Upper lobe of right lung (tissue), 1 donor: Measurements from ENCODE around the gene APP. TPM values are rescaled to one million over a fixed set of nuclear protein-coding genes. Genes with fewer than 3 reads are reported as not detected.

Source experiments
- ATAC-seq: fragments of 200-7000 bp; cut with Tn5 transposase; one replicate; pipeline ENCODE4 v1.9.1; 2020; ENCODE audit warnings: mild to moderate bottlenecking, moderate library complexity
- DNase-seq: peaks from one replicate; pipeline ENCODE4 v3.0.0-alpha.2; 2020
- H3K27ac ChIP-seq: fragments of 200-600 bp; one replicate; pipeline ENCODE4 v1.8.0; 2022
- H3K27me3 ChIP-seq: fragments of 200-600 bp; one replicate; pipeline ENCODE4 v1.8.0; 2022; ENCODE audit warnings: mild to moderate bottlenecking
- H3K36me3 ChIP-seq: fragments of 200-600 bp; one replicate; pipeline ENCODE4 v1.8.0; 2022
- H3K4me1 ChIP-seq: fragments of 200-600 bp; one replicate; pipeline ENCODE4 v1.8.0; 2022
- H3K4me3 ChIP-seq: fragments of 200-600 bp; one replicate; pipeline ENCODE4 v1.8.0; 2022; ENCODE audit warnings: mild to moderate bottlenecking
- H3K9me3 ChIP-seq: fragments of 200-600 bp; one replicate; pipeline ENCODE4 v1.8.0; 2022
- CTCF ChIP-seq: fragments of 200-600 bp; IDR thresholded peaks from one replicate; pipeline ENCODE4 v1.8.0; 2022; ENCODE audit warnings: antibody characterized with exemption
- intact Hi-C: fragments of 100-400 bp; cut with DNase I; formaldehyde crosslinking; loops from one replicate; pipeline ENCODE4 v1.11.0; 2022
- total RNA-seq: library from RNA; stranded (reverse); fragmentation: NEBNext Ultra II Directional; extraction: Animal tissue kit (Norgen Biotek cat#: 25700); gene quantifications from one replicate; pipeline ENCODE4 v1.2.1, GENCODE V29; 2021
- donor health status: DM: no; HTN: yes; CAD: no; lungs with severe emphysema.

The APP gene
- total RNA-seq, 1 donor from 2014 or later = 480 TPM

GRCh38 chr21:25944082-25944481 lies 226.5 kb downstream of the APP start:
- no peaks in the 10 kb centered on the region for H3K4me1 ChIP-seq
- H3K36me3 ChIP-seq = no peaks in the 10 kb centered on the region
- H3K9me3 ChIP-seq = no peaks in the 10 kb centered on the region
- no peak overlapping the region for H3K27ac ChIP-seq
- intact Hi-C loops = no loop called here
- H3K4me3 ChIP-seq = no peak overlapping the region
- no peak for ATAC-seq
- TF ChIP-seq CTCF = no peak
- H3K27me3 ChIP-seq = no peaks in the 10 kb centered on the region
- no peak for DNase-seq

DNA sequence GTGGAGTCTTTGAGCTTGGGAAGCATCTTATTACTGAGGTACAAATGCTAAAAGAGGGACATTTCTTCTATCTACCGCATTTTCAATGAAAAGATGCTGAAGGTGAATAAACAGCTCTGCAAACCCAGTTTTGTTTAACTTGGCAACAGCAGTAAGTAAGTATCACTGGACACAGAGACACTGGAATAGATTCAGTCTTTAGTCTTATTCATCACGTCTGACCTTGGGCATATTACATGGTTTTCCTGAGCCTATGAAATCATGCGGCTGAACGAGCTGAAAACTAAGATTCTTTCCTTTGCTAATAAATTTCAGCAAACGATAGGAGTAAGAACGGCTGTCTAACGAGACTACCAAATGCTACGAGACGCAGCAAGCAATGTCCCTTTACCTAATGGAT lies 228.4 kb downstream of the APP start:
- Histone ChIP-seq H3K36me3 (no peaks in the 10 kb centered on the region), H3K4me3 (no peak overlapping the region), H3K9me3 (no peaks in the 10 kb centered on the region), H3K27ac (no peak overlapping the region), H3K27me3 (no peaks in the 10 kb centered on the region), H3K4me1 (no peaks in the 10 kb centered on the region)
- DNase-seq (no peak), ATAC-seq (no peak)
- intact Hi-C loops = no loop called here
- no peak for TF ChIP-seq CTCF

DNA sequence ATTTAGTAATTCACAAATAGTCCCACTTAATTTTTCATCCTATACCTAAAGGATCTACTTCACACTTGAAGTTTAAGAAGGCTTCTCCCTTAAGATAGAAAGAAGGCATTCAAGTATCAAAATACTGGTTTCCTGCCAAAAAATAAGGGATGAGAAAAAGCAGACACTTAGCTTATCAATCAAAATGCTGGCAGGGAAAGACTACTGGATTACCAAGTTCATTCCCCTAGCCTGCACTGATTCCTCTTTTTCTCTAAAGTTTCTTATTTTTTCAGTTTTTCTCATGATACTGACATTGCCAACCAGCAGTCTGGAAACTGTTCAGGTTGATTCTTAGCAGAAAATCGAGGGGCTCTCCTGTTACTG lies 231.2 kb downstream of the APP start:
- ATAC-seq (no peak), DNase-seq (no peak)
- H3K4me3 ChIP-seq = no peak overlapping the region
- peaks cover 6% of the 10 kb centered on the region for H3K4me1 ChIP-seq
- no peak for TF ChIP-seq CTCF
- H3K27me3 ChIP-seq = no peaks in the 10 kb centered on the region
- intact Hi-C loops = no loop called here
- H3K27ac ChIP-seq = no peak overlapping the region
- H3K36me3 ChIP-seq = no peaks in the 10 kb centered on the region
- H3K9me3 ChIP-seq = no peaks in the 10 kb centered on the region

DNA sequence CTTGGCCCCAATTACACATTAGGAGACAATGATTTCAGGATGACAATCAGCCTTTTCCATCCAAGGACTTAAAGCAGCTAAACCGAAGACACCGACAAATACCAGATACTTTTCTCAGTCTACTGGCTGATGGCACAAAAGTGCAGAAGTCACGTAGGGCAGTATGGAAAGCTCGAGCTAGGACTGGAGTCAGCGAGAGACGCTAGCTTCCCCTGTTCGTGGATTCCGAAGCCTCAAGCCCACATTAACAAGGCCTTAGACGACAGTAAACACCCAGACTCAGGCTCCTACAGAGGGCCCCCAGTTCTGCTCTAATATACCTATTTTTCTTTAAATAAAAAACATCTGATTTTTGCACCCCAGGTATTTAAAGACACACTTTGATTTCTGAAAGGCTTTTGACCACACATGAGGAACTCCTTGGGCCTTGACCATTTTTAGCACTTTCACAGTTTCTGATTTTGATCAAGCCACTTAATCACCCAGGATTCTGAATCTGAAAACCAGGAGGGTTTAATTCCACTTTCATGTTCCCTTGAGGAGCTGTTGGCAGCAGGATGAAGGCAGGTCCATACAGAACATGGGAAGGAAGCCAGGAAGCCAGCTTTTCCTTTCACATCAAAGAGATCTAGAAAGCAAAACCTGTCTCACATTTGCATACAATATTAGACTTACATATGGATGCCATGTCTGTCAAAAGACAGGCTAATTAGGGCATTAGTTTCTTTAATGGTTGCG lies 231.7 kb downstream of the APP start:
- Histone ChIP-seq H3K27ac (no peak overlapping the region), H3K4me3 (no peak overlapping the region), H3K36me3 (no peaks in the 10 kb centered on the region), H3K27me3 (no peaks in the 10 kb centered on the region), H3K4me1 (peaks cover 6% of the 10 kb centered on the region), H3K9me3 (no peaks in the 10 kb centered on the region)
- TF ChIP-seq CTCF = no peak
- no peak for DNase-seq
- ATAC-seq = no peak
- intact Hi-C loops = no loop called here

DNA sequence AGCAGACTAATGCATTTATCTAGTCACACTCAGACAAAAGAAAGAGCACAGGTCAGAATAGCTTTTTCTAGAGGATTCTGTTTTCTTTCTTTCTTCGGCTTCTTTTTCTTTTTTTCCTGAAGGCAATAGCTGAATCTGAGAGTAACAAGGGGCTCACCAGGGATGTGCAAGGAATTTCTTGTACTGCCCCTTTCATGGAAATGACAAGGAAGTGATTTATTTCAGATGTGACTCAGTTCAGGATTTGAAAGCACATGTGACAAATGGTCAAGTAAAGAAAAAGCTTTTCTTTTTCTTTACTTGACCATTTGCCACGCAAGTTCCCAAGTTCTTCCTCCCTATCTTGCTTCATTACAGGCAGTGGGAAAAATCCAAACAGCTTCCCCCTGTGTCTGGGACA lies 233.8 kb downstream of the APP start:
- ATAC-seq (no peak), DNase-seq (no peak)
- H3K4me1 ChIP-seq = peaks cover 6% of the 10 kb centered on the region
- H3K9me3 ChIP-seq = no peaks in the 10 kb centered on the region
- no peak overlapping the region for H3K4me3 ChIP-seq
- no peak overlapping the region for H3K27ac ChIP-seq
- H3K27me3 ChIP-seq = no peaks in the 10 kb centered on the region
- intact Hi-C loops = no loop called here
- no peaks in the 10 kb centered on the region for H3K36me3 ChIP-seq
- TF ChIP-seq CTCF = no peak

DNA sequence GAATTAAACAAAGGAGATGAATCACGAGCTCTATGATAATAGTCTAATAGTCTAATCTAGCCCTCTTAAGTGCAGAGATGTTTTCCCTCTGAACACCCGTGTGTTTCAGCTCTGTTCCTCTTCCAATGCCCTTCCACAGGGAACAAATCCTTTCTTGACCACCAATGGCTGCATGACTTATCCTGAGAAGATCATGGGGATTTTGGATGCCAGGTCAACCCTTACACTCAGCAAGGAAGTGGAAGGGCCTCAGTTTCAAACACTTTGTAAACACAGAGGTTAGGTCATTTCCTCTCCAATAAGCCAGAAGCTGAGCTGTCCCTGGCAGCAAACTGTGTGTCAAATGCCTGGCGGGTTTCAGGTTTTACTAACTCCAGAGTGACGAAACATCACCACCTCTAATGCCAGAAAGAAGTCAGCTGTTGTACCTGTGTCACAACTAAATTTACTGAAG lies 235.8 kb downstream of the APP start:
- Histone ChIP-seq H3K36me3 (no peaks in the 10 kb centered on the region), H3K4me1 (peaks cover 6% of the 10 kb centered on the region), H3K9me3 (no peaks in the 10 kb centered on the region), H3K27ac (peak overlapping the region; percentile 25), H3K4me3 (no peak overlapping the region), H3K27me3 (no peaks in the 10 kb centered on the region)
- intact Hi-C loops = no loop called here
- no peak for TF ChIP-seq CTCF
- DNase-seq (peak; percentile 64), ATAC-seq (peak; percentile 95)
